ENCODE measurements around the gene ZNF329. TPM values are rescaled to one million over a fixed set of nuclear protein-coding genes. Genes with fewer than 3 reads are reported as not detected.

Gene ZNF329
- total RNA-seq (2011; cell fraction: chromatin; rRNA removed; ENCODE audit: low replicate concordance), result 3.1 and 5.2 TPM in 2 replicates
- total RNA-seq (2011; cell fraction: nucleolus; rRNA removed), result 3.5 and 4.1 TPM in 2 replicates
- 2.5 and 3.8 TPM in 2 replicates for total RNA-seq (2011; cell fraction: nucleoplasm; rRNA removed)
- total RNA-seq (2014; rRNA removed) (2.0 TPM in 2 replicates), total RNA-seq (2014; rRNA removed; fragmentation: Illumina TruSeq; extraction: Trizol) (3.6 and 4.2 TPM in 2 replicates), total RNA-seq (2015; rRNA removed; fragmentation: Illumina TruSeq; extraction: Trizol) (3.0 and 3.3 TPM in 2 replicates), total RNA-seq (2021) (2.2 TPM in 2 replicates), polyA plus RNA-seq (2011; rRNA removed) (1.2 and 2.4 TPM in 2 replicates), polyA plus RNA-seq (2014; fragmentation: Illumina TruSeq; extraction: Trizol) (2.1 and 2.2 TPM in 2 replicates), polyA plus RNA-seq (2014; fragmentation: Nextera tagmentation; extraction: Ambion mirVana) (1 to 10 TPM in 1 of 2 experiments, under 1 TPM in 1; 0.21 to 1.0 TPM), polyA plus RNA-seq (2014; rRNA removed) (1.2 and 2.0 TPM in 2 replicates), polyA minus RNA-seq (2011; rRNA and poly(A)+ RNA removed) (2.1 and 4.2 TPM in 2 replicates), Bru-seq, nascent RNA (percentile 50 among the genes with signal in this experiment), BruChase-seq, experiment 1, labeled RNA remaining after a 2-hour chase (percentile 54 among the genes with signal in this experiment), BruChase-seq, experiment 2, labeled RNA remaining after a 6-hour chase (percentile 54 among the genes with signal in this experiment)
- polyA plus RNA-seq (2011; cell fraction: cytosol; rRNA removed), result 0.80 and 0.95 TPM in 2 replicates
- polyA plus RNA-seq (2011; cell fraction: nucleus; rRNA removed), result 0.55 and 0.87 TPM in 2 replicates
- 1.4 and 2.7 TPM in 2 replicates for polyA plus RNA-seq (2012)
- polyA minus RNA-seq (2011; cell fraction: cytosol; rRNA and poly(A)+ RNA removed), result 2.0 TPM in 1 of 2 replicates, not detected in the other
- 0.67 and 1.00 TPM in 2 replicates for polyA minus RNA-seq (2011; cell fraction: nucleus; rRNA and poly(A)+ RNA removed)
- long read RNA-seq, experiment 1, partial matches to known transcripts, result 0 of 3 reads
- long read RNA-seq, experiment 1, other reads (novel, unspliced or antisense), result 3 of 3 reads
- long read RNA-seq, experiment 2, partial matches to known transcripts, result 0 of 2 reads
- long read RNA-seq, experiment 2, other reads (novel, unspliced or antisense), result 2 of 2 reads
- long read RNA-seq, experiment 3, result 0 reads

GRCh38 chr19:58150328-58150921 lies at the start of gene ZNF329:
ZNF329 (minus strand) TSS chr19:58150789; CDS start chr19:58129503, 21,286 bp downstream.
- H3K4me3 ChIP-seq, result peak within 1 kb of the TSS; percentile 76
- WGBS (ENCODE audit: insufficient coverage, low coverage, missing lambda C conversion rate), result 8% methylated on average over 59 of the region's 62 CpGs
- H3K27ac ChIP-seq (ENCODE audit: extremely low read depth, low read depth, low read length), result peak within 1 kb of the TSS; percentile 68; the same call in 2 of the 3 replicates
- peak within 1 kb of the TSS; percentile 91 for H2AFZ ChIP-seq (ENCODE audit: low read depth, low read length)
- no peaks in the 10 kb centered on the region for H3K36me3 ChIP-seq (ENCODE audit: control insufficient read depth, insufficient read depth, low read length)
- H3K9ac ChIP-seq (ENCODE audit: insufficient read depth in 1 of 2, low read depth in 2 of 2, low read length in 2 of 2), result peak within 1 kb of the TSS; percentile 66 to 85
- FAIRE-seq, result peak; percentile 55
- peak within 1 kb of the TSS; percentile 84 for H3K4me2 ChIP-seq (ENCODE audit: insufficient read depth, low read length)
- no TSS peak for BruUV-seq (replicated peaks)
- in situ Hi-C loops (cut with MboI), result loop anchor here (10.0 kb wide), 1 partner anchor 126 kb away; no protein-coding TSS in a partner anchor
- intact Hi-C loops (cut with micrococcal nuclease), result loop anchor here (10.0 kb wide), 1 partner anchor 1046 kb away; no protein-coding TSS in a partner anchor
- no peaks in the 10 kb centered on the region for H3K27me3 ChIP-seq (ENCODE audit: control insufficient read depth in 2 of 2, insufficient read depth in 2 of 2, low read length in 2 of 2)
- H3K79me2 ChIP-seq (ENCODE audit: control insufficient read depth, insufficient read depth, low read length), result no peaks in the 10 kb centered on the region
- peak; percentile 84 to 94 (median 90) for DNase-seq (ENCODE audit: extremely low read depth in 1 of 4, low spot score in 3 of 4)
- peaks cover 0 to 19% of the 10 kb centered on the region in 2 experiments; a peak in 2 of 5 replicates for H3K4me1 ChIP-seq (replicated peaks in 1 of 2; ENCODE audit: control insufficient read depth in 2 of 2, insufficient read depth in 2 of 2, low read length in 2 of 2)
- CTCF ChIA-PET (ENCODE audit: low intra/inter-chr PET ratio), result no interaction called here
- ATAC-seq, result peak; percentile 86
- H3K9me1 ChIP-seq (ENCODE audit: control insufficient read depth, insufficient read depth, low read length), result no peaks in the 10 kb centered on the region
- H4K20me1 ChIP-seq (replicated peaks; ENCODE audit: control insufficient read depth, insufficient read depth, low read length), result no peaks in the 10 kb centered on the region
- POLR2A ChIA-PET, result interaction anchor here (0.7 kb wide), 4 partner anchors 51 to 1255 kb away, joined by 3 to 5 read pairs (median 3); no protein-coding TSS in a partner anchor
- 0 out of 2 replicates have a peak, but pooled peaks cover 2% of the 10 kb centered on the region for H3K9me3 ChIP-seq (replicated peaks; ENCODE audit: control insufficient read depth, insufficient read depth, low read depth, low read length)
- TF ChIP-seq TAF1 (IDR thresholded peaks at IDR 0.05; ENCODE audit: control insufficient read depth, extremely low read depth, insufficient read depth, low read length, severe bottlenecking) (peak; percentile 48), BRD4 (IDR thresholded peaks at IDR 0.05) (no peak), DACH1 (IDR thresholded peaks at IDR 0.05; ENCODE audit: partially characterized antibody) (no peak), FOXK2 (conservative IDR thresholded peaks at IDR 0.05 in 1 of 2, IDR thresholded peaks at IDR 0.05 in 1 of 2; ENCODE audit: low read depth in 2 of 2) (no peak), FOXP4 (CRISPR knock-in tag; IDR thresholded peaks at IDR 0.05; ENCODE audit: borderline replicate concordance) (no peak), NFE2L1 (tag; IDR thresholded peaks at IDR 0.05; ENCODE audit: borderline replicate concordance, low read depth) (no peak), E2F5 (CRISPR knock-in tag; IDR thresholded peaks at IDR 0.05) (no peak)

All from K562 (cell line).